Activated T-helper 9 cell treated with anti-CD3 and anti-CD28 coated beads, Interleukin-2, amount 50 U/mL, for 16 hours (primary cell): ENCODE results near the gene SNAPC4.

Source experiments
- DNase-seq: peaks from one replicate; pipeline ENCODE4 v3.0.0-alpha.2; 2020; ENCODE audit warnings: low read depth

Gene SNAPC4

DNA sequence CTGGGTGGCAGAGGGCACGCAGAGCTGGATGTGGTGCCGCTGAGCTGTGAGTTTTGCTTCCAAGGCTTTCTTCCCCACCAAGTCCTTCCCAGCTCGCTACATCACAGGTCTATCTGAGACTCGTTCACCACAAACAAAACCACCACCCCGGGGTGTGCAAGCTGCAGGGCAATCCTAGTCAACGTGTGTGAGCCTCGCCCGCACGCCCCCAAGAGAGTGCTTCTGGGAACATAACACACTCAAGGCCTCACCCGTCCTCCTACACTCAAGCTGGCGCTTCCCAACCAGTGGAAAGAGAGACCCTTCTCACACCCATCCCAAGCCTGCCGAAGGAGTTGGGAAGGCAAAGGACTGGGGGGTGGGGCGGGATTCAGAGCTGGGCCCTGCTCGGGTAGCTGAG lies 10.6 kb downstream of the SNAPC4 start:
- no peak for DNase-seq

- no peak for DNase-seq
Observed at GRCh38 chr9:136387217-136387616, 12.8 kb downstream of the SNAPC4 start.

- DNase-seq, result no peak
Observed at GRCh38 chr9:136386018-136386417, 14.0 kb downstream of the SNAPC4 start.

GRCh38 chr9:136385015-136385414 lies 15.0 kb downstream of the SNAPC4 start:
- DNase-seq, result no peak

DNA sequence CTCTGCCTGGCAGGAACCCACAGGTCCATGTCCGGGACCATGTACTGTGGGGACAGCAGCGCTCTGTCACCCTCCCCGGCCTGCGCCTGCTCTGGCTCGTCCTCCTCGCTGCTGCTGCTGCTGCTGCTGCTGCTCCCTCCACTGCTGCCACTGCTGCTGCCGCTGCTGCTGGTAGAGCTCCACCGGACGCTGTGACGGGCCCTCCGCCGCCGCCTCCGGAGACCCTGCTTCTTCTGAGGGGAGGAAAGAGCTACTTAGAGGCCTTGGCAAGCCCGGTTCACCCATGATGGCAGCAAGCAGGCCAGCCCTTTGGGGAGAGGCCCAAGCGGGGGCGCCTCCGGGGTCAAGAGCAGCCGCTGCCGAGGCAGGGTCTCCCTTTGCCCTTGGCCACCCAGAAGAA lies 16.5 kb downstream of the SNAPC4 start:
- no peak for DNase-seq

DNA sequence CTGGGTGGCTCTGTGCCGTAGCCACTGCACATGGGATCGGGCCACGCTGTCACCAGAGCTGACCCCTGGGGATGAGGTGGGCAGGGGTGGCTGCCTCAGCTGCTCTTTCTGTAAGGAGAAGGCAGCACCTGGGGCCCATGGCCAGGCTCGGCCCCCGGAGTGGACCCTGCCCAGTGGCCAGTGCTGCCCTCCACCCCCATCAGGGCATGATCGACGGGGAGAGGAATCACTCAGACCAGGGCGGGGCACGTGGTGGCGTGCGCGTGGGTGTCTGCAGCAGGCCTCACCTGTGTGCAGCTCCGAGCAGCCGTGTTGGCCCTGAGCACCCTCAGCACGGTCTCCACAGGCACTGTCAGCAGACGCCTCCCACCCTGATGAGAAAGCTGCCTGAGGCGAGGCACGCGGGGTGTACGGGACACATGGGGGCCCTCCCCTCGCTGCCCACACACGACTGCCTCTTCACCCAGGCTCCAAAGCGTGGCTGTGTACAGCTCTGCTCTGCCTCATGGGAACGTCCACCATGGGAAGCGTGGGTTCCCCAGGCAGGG lies 17.9 kb downstream of the SNAPC4 start:
- DNase-seq, result no peak

DNA sequence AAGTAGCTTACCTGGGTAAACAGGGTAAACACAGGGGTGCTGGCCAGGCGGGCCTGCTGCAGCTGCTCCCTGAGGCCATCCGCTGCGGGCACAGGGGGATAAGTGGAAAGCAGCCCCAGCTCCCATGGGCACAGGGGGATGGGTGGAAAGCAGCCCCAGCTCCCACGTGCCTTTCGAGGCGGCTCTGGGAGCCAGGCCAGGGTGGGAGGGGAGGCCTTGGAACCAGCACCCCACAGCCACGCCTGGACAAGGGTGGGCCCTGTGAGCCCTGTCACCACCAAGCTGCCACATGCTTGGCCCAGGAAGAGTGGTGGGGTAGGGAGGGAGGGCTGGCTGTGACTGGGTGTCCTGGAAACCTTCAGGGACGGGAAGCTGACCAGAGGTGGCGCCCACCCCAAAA lies 18.7 kb downstream of the SNAPC4 start:
- no peak for DNase-seq

DNA sequence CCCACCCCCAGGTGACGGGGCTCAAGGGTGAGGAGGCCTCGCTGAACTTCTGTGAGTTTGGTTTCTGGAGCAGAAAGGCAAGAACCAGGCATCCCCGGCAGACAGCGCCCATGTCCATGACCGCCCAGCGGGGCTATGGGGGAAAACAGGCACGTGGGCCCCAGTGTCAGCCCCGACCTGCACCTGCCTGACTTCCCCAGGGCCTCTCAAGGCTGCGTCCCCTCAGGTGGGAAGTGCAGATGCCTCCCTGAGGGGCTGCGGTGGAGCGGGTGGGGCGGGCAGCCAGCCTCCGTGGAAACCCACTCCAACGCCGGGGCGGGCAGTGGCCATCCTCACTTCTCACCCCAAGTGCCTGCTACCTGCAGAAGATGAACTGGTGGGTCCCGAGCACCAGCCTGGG lies 19.6 kb downstream of the SNAPC4 start:
- DNase-seq, result no peak

GRCh38 chr9:136379891-136380290 lies 20.1 kb downstream of the SNAPC4 start:
- DNase-seq, result no peak

DNA sequence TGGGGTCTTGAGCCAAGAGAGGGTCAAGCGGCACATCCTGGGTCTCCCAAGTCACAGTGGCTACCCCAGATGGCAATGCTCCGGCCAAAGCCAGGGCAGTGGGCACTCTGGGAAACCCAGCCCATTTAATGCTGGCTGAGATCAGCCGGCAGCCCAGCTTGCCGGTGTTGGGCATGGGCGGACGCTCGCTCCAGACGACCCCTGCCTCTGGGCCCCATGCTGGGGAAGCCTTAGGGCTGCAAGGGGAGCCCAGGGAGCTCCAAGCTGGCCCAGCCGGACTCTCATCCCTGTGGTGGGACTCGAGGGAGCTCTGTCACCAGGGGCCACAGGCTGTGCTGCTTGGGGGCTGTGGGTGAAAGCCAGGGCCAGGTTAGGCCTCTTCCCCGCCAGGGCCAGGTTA lies 20.6 kb downstream of the SNAPC4 start:
- DNase-seq, result no peak

- DNase-seq, result no peak
Observed at GRCh38 chr9:136379003-136379287, 21.0 kb downstream of the SNAPC4 start.

DNA sequence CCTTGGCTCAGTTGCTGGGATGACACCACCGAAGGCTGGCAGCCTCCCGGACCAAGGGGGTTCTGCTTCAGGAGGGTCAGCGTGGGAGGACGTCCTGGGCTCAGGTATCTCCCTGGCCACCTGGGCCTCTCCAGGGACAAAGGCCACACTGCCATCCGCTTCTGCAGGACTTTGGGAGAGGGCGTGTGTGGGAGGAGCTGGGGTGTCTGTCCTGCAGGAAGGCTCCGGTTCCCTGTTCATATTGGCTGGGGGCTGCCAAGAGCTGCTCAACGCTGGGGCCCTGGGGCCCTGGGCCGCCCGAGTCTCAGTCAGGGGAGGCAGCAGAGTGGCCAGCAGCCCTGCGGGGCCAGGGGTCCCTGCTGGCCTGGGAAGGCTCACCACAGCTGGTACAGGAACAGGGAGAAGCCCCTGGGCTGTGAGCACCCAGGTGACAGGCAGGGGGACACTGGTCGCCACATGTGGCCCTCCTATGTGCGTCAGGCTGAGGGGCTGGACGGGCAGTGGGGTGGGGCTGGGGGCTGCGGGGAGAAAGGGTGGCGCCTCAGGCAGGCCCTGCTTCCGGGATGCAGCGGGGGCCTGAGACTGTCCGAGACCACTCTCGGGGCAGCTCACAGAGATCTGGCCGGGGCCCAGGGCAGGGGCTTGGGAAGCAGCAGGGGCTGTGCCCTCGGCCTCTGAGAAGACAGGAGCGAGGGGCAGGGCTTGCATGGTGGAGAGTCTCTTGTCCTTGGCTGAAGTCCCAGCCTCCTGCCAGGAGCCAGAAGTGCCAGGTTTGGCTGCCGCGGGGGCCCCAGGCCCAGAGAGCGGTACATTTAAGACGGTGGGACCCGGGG lies 21.6 kb downstream of the SNAPC4 start:
- DNase-seq, result no peak

DNA sequence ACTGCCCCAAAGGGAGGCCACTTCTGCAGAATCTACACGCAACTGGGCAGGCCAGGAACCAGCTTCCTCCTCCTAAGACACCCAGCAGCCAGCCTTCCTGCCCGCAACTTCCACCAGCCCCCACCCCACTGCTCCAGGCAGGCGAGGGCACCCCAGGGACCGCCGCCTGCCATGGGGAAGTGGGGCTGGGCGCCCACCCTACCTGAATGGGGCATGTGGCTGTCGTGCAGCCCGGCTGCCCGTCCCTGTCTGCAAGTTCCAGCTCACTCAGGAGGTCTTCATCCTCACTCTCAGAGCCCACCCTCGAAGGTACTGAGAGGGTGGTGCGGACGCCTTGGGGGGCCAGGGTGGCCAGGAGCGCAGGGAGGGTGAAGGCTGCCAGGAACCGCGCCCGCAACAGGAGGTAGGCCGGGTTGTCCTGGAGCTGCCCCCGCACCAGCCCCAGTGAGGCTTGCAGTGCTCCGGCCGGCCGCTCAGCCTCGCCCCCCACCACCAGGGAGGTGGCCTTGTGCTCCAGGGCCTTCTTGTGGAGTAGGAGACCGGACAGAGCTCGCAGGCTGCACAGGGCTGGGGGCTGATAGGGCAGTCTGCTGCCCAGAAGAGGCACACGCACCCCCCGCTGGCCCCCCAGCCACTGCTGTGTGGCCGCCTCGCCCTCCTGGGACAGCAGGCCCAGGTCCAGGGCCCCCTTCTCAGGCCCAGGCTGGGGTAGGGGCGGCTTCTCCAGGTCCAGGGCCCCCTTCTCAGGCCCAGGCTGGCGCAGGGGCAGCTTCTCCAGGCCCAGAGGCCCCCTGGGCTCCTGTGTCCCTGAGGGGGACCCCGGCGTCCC lies 22.4 kb downstream of the SNAPC4 start:
- no peak for DNase-seq

DNA sequence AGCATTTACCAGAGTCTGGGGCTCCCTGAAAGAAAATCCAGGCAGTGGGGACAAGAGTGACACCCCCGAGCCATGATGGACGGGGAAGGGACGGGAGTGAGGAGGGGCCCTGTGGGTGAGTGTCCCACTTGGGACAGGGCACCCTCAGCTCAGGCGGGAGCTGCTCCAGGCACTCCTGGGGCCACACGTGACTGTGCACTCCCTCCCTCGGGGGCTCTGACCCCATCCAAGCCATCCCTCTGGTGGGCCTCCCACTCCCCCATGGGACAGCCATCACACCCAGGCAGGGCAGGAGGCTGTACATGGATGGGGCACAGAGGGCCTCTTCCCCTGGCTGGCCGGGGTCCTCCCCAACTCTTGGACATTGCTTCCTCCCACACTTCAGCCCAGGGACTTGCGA lies 23.5 kb downstream of the SNAPC4 start:
- DNase-seq, result no peak

DNA sequence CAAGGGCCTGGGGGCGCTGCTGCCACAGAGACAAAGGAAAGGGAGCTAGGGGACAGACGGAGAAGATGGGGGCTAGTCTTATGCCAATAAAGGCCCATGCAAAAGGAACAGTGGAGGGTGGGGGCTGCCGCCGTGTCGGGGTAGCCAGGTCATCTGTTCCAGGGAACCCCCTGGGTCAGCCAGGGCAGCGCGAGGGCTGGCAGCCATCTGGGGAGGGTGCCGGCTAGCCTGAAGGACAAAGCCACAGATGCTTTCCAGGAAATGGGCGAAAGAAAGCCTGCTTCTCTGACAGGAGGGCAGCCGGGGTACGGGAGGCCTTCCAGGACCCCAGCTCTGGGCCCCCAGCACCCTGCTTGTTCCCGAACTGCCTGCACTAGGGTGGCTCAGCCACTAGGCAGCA lies 24.9 kb downstream of the SNAPC4 start:
- DNase-seq, result no peak

GRCh38 chr9:136374183-136374575 lies 25.8 kb downstream of the SNAPC4 start:
- DNase-seq, result no peak

DNA sequence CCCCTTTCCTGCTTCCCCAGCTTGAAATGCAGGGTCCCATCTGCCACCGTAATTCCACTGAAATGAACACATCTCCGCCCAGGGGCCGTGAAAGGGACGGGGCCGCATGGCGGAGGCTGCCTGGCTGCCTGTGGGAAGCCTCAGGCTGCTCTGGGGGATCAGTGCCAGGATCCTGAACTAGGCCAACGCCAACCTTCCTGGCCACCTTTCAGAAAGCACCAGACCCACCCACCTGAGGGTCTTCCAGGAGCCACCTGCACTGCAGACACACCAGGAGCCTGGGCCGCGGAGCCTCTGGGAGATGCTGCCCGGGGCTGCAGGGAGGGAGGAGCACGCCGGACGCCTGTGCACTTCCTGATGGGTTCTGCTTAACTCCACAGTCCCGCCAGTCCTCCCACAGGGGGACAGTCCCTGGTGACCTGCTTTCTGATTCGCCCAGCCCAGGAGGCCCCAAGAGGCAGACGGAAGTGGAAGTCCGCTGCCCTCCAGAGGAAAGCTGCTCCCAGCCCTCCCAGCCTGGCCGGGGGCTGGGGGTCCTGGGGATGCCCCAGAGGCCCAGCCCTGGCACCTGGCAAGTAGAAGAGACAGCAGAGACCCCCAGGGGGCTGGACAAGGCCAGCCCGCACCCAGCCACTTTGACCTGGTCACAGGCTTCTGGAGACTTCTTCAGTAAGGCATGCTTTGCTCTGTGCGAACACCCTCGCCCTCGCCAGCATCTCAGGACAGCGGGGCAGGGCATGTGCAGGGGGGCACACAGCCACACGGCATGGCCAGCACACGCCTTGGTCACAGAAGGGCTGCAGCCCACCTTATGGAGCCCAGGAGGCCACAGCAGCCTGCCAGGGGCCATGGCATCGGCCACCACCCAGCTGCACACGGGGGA lies 26.4 kb downstream of the SNAPC4 start, which contains the start of gene CARD9:
Gene CARD9, minus strand, starts transcription at position 370 of the 883 bp plus-strand sequence. CDS start 1,591 bp downstream, outside the sequence.
- no peak for DNase-seq

DNA sequence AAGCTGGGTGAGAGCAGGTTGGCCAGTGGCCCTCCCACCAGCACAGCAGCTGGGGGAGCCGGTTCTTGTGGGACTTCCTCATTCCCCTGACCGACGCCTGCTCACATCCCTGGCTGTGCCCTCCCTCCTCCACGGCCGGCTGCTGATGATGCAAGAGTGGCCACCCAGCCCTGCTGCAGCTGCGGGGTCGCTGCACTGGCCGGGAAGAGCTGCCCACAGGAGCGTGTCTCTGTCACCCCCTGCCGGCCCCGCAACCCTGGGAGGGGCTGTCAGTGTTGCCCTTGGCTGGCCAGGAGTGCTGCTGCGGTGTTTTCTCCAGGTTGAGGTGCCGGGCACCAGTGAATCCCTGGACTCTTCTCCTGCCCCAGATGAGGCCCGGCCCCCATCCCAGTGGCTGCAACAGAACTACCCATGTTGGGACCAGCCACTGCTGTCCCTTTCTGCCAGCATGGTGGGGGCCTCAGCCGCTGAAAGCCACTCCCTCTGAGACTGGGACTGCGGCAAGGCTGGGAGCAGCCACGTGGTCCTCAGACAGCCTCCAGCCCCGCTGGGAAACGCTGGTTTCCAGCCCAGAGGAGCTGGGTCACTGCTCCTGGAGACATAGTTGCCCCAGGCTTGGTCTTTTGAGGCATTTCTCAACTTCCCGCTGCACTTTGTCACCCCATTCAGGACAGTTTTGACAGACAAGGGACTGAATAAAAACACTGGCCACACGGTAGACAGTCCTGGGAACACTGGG lies 27.2 kb downstream of the SNAPC4 start:
- no peak for DNase-seq

DNA sequence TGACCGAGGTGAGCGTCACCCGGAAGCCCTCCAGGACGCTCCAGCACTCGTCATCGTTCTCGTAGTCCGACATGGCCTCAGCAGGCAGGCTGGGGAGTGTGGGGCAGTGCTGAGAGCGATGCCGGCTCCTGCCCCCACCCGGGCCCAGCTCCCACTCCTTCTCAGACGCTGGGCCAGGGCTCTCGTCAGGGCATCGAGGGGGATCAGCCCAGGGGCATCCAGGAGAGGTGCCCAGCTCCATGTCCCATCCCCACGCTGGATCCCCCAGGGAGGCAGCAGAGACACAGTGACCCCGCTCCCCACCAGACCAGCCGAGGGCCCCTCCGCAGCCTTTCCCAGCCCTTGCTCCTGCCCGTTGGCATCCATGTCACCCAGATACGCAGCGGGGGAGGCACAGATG lies 28.0 kb downstream of the SNAPC4 start:
- DNase-seq, result no peak

DNA sequence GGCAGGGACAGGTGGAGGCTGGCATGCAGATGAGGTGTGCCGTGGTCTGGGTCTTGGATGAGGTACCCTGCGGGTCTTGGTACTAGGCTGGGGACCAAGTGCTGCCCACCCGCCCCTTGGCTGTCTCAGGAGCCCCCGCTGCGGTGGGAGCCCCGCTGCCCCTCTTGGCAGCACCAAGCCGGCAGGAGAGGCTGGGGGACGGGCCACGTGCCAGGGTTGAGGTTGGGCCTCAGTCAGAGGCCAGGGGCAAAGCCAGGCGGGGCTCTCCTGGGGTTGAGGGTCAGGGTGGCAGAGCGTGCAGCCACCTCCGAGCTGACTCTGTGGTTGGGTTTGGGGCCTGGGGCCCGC lies 28.5 kb downstream of the SNAPC4 start:
- no peak for DNase-seq

- DNase-seq, result no peak
Observed at GRCh38 chr9:136370687-136371532, 29.1 kb downstream of the SNAPC4 start.
